ENCODE results near the gene RAET1E. TPM values are rescaled to one million over a fixed set of nuclear protein-coding genes. Genes with fewer than 3 reads are reported as not detected.
A peak's percentile ranks its signal among the peaks of the same experiment; 100 is the strongest.

The RAET1E gene
- total RNA-seq, 1 donor from 2014 or later: not detected

GRCh38 chr6:149935668-149936067, 37.8 kb upstream of the RAET1E start:
- H3K4me1 Mint-ChIP-seq (ENCODE audit: unreplicated experiment): peaks cover 5% of the 10 kb centered on the region
- no peak for DNase-seq (ENCODE audit: extremely low spot score, unreplicated experiment)
- H3K36me3 Mint-ChIP-seq: peaks cover 3% of the 10 kb centered on the region
- H3K27me3 Mint-ChIP-seq: peaks cover 96% of the 10 kb centered on the region
- no peak overlapping the region for H3K4me3 Mint-ChIP-seq
- no peak for TF ChIP-seq CTCF (conservative IDR thresholded peaks at IDR 0.05)
- no peak overlapping the region for H3K27ac Mint-ChIP-seq
- no peaks in the 10 kb centered on the region for H3K9me3 Mint-ChIP-seq

GRCh38 chr6:149935246-149935645, 37.3 kb upstream of the RAET1E start:
- no peak for TF ChIP-seq CTCF (conservative IDR thresholded peaks at IDR 0.05)
- peaks cover 3% of the 10 kb centered on the region for H3K36me3 Mint-ChIP-seq
- H3K4me1 Mint-ChIP-seq (ENCODE audit: unreplicated experiment): peaks cover 5% of the 10 kb centered on the region
- H3K27me3 Mint-ChIP-seq: peaks cover 96% of the 10 kb centered on the region
- no peaks in the 10 kb centered on the region for H3K9me3 Mint-ChIP-seq
- H3K4me3 Mint-ChIP-seq: no peak overlapping the region
- H3K27ac Mint-ChIP-seq: no peak overlapping the region
- no peak for DNase-seq (ENCODE audit: extremely low spot score, unreplicated experiment)

- Mint-ChIP-seq H3K36me3 (peaks cover 3% of the 10 kb centered on the region), H3K4me3 (peak overlapping the region; percentile 13), H3K27ac (peak overlapping the region; percentile 14), H3K4me1 (ENCODE audit: unreplicated experiment) (peaks cover 5% of the 10 kb centered on the region), H3K27me3 (peaks cover 96% of the 10 kb centered on the region), H3K9me3 (no peaks in the 10 kb centered on the region)
- peak; percentile 89 for TF ChIP-seq CTCF (conservative IDR thresholded peaks at IDR 0.05)
- DNase-seq (ENCODE audit: extremely low spot score, unreplicated experiment): no peak
Observed at GRCh38 chr6:149934249-149935156, 36.6 kb upstream of the RAET1E start.

- DNase-seq (ENCODE audit: extremely low spot score, unreplicated experiment): no peak
Observed at GRCh38 chr6:149933461-149933860, 35.5 kb upstream of the RAET1E start.

GRCh38 chr6:149933036-149933435, 35.1 kb upstream of the RAET1E start:
- TF ChIP-seq CTCF (conservative IDR thresholded peaks at IDR 0.05): no peak
- no peaks in the 10 kb centered on the region for H3K36me3 Mint-ChIP-seq
- peaks cover 96% of the 10 kb centered on the region for H3K27me3 Mint-ChIP-seq
- H3K9me3 Mint-ChIP-seq: no peaks in the 10 kb centered on the region
- no peak overlapping the region for H3K4me3 Mint-ChIP-seq
- no peaks in the 10 kb centered on the region for H3K4me1 Mint-ChIP-seq (ENCODE audit: unreplicated experiment)
- no peak overlapping the region for H3K27ac Mint-ChIP-seq
- DNase-seq (ENCODE audit: extremely low spot score, unreplicated experiment): no peak

More at GRCh38 chr6:149933461-149933860, 35.5 kb upstream of the RAET1E start:
- Mint-ChIP-seq H3K27me3 (peaks cover 96% of the 10 kb centered on the region), H3K36me3 (no peaks in the 10 kb centered on the region), H3K4me3 (no peak overlapping the region), H3K9me3 (no peaks in the 10 kb centered on the region), H3K4me1 (ENCODE audit: unreplicated experiment) (no peaks in the 10 kb centered on the region), H3K27ac (no peak overlapping the region)
- TF ChIP-seq CTCF (conservative IDR thresholded peaks at IDR 0.05): no peak
